SK-N-SH treated with all-trans-retinoic acid at 6 μM for 48 hours (cell line): ENCODE measurements around the gene SH3D19.
A peak's percentile ranks its signal among the peaks of the same experiment; 100 is the strongest.

Source experiments
- ATAC-seq: fragments of 200-7000 bp; cut with Tn5 transposase; 3 replicates; pipeline ENCODE4 v1.9.1; 2020; ENCODE audit warnings: mild to moderate bottlenecking, moderate library complexity
- ARNTL ChIP-seq: fragments of 450-650 bp; formaldehyde crosslinking; IDR thresholded peaks from 2 replicates; pipeline ENCODE4 v1.5.0; 2020; ENCODE audit warnings: low read depth, mild to moderate bottlenecking, moderate library complexity, borderline replicate concordance
- CSDC2 ChIP-seq: fragments of 250-450 bp; sonication (Bioruptor Pico); IDR thresholded peaks from 2 replicates; pipeline ENCODE4 v1.5.0; 2020; ENCODE audit warnings: mild to moderate bottlenecking, moderate library complexity
- CSRNP3 ChIP-seq: fragments of 250-450 bp; sonication (Bioruptor Pico); IDR thresholded peaks from 2 replicates; pipeline ENCODE4 v1.5.1; 2021; ENCODE audit warnings: mild to moderate bottlenecking, moderate library complexity
- ESRRG ChIP-seq: fragments of 250-450 bp; sonication (Bioruptor Pico); IDR thresholded peaks from 2 replicates; pipeline ENCODE4 v1.6.1; 2021; ENCODE audit warnings: mild to moderate bottlenecking
- GLIS3 ChIP-seq: fragments of 250-450 bp; sonication (Bioruptor Pico); IDR thresholded peaks from 2 replicates; pipeline ENCODE4 v1.5.0; 2020; ENCODE audit warnings: mild to moderate bottlenecking, moderate library complexity
- ISL1 ChIP-seq: fragments of 250-450 bp; sonication (Bioruptor Pico); IDR thresholded peaks from 2 replicates; pipeline ENCODE4 v2.1.2; 2022; ENCODE audit warnings: mild to moderate bottlenecking, moderate library complexity
- OSR1 ChIP-seq: fragments of 250-450 bp; sonication (Bioruptor Pico); IDR thresholded peaks from 2 replicates; pipeline ENCODE4 v1.8.0; 2022; ENCODE audit warnings: moderate library complexity, mild to moderate bottlenecking, inconsistent platforms
- PATZ1 ChIP-seq: fragments of 250-450 bp; sonication (Bioruptor Pico); IDR thresholded peaks from 2 replicates; pipeline ENCODE4 v1.8.0; 2020; ENCODE audit warnings: mild to moderate bottlenecking, moderate library complexity, borderline replicate concordance
- POU6F1 ChIP-seq: fragments of 250-450 bp; sonication (Bioruptor Pico); IDR thresholded peaks from 2 replicates; pipeline ENCODE4 v1.8.0; 2021; ENCODE audit warnings: low read depth, mild to moderate bottlenecking, moderate library complexity, borderline replicate concordance
- PPARA ChIP-seq: fragments of 250-450 bp; sonication (Bioruptor Pico); IDR thresholded peaks from 2 replicates; pipeline ENCODE4 v1.5.0; 2020; ENCODE audit warnings: mild to moderate bottlenecking, borderline replicate concordance
- RARB ChIP-seq: fragments of 250-450 bp; sonication (Bioruptor Pico); IDR thresholded peaks from 2 replicates; pipeline ENCODE4 v1.8.0; 2021; ENCODE audit warnings: mild to moderate bottlenecking, moderate library complexity
- SNAI2 ChIP-seq: fragments of 250-450 bp; sonication (Bioruptor Pico); IDR thresholded peaks from 2 replicates; pipeline ENCODE4 v1.5.0; 2020; ENCODE audit warnings: mild to moderate bottlenecking, moderate library complexity
- TCF4 ChIP-seq: fragments of 250-450 bp; sonication (Bioruptor Pico); IDR thresholded peaks from 2 replicates; pipeline ENCODE4 v1.8.0; 2021; ENCODE audit warnings: mild to moderate bottlenecking, moderate library complexity, borderline replicate concordance
- TOX ChIP-seq: fragments of 250-450 bp; sonication (Bioruptor Pico); IDR thresholded peaks from 2 replicates; pipeline ENCODE4 v1.8.0; 2021; ENCODE audit warnings: mild to moderate bottlenecking, moderate library complexity, borderline replicate concordance
- TSHZ2 ChIP-seq: fragments of 250-450 bp; sonication (Bioruptor Pico); IDR thresholded peaks from 2 replicates; pipeline ENCODE4 v1.5.0; 2020; ENCODE audit warnings: mild to moderate bottlenecking, moderate library complexity
- ZC3H10 ChIP-seq: fragments of 250-450 bp; sonication (Bioruptor Pico); IDR thresholded peaks from 2 replicates; pipeline ENCODE4 v1.5.1; 2021; ENCODE audit warnings: mild to moderate bottlenecking, moderate library complexity
- ZNF565 ChIP-seq: fragments of 450-650 bp; formaldehyde crosslinking; conservative IDR thresholded peaks from 2 replicates; pipeline ENCODE4 v1.5.0; 2020; ENCODE audit warnings: low read depth, mild to moderate bottlenecking, moderate library complexity
- ZNF70 ChIP-seq: fragments of 450-650 bp; formaldehyde crosslinking; IDR thresholded peaks from 2 replicates; pipeline ENCODE4 v1.5.0; 2020; ENCODE audit warnings: mild to moderate bottlenecking, moderate library complexity
- ZNF8 ChIP-seq: fragments of 450-650 bp; formaldehyde crosslinking; IDR thresholded peaks from 2 replicates; pipeline ENCODE4 v1.5.0; 2020; ENCODE audit warnings: mild to moderate bottlenecking, moderate library complexity
- TF ChIP-seq, protein P1 (sequence below): fragments of 250-450 bp; sonication (Bioruptor Pico); IDR thresholded peaks from 2 replicates; pipeline ENCODE4 v1.5.1; 2020; ENCODE audit warnings: low read depth, mild to moderate bottlenecking, moderate library complexity

SH3D19 gene

DNA sequence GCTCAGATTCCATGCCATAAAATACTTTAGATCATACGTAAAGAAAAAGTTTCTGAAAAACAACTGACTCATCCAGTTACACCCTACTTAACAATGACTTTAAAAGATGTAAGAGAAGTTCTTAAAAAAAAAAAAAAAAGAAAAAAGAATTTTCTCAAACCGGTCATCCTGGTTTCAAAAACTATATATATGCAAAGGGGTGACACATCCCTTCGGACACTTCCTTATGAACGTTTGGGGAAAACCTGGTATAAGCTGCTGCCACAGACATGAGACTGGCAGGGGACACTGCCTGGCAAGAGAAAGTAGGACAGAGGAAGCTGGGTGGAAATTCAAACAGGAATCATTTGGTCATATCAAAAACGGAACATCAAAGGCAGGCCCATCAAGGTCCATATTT, 129.6 kb downstream of the SH3D19 start:
- peak; percentile 82 for ATAC-seq
- TF ChIP-seq PPARA (no peak), OSR1 (CRISPR knock-in tag) (no peak), SNAI2 (CRISPR knock-in tag) (no peak), TOX (no peak)

DNA sequence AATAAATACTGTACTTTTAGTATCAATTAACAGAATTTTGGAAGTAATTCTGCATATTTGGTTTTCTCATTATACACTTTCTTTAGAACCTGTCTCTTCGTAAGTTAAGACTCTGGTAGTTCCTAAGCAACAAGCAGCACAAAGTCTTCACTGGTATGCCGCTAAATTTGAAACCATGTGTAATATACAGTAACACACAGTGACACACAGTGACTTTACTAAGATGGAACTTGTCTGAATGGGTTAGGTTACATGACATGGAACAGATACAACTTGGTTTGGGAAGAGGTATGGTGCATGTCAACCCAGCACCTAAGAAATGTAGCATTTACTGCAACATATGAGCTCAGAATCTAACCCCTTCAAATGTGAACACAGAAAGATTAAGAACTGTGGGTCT, 132.0 kb downstream of the SH3D19 start:
- ATAC-seq, result no peak
- no peak for TF ChIP-seq OSR1 (CRISPR knock-in tag)
- no peak for TF ChIP-seq CSRNP3
- no peak for TF ChIP-seq SNAI2 (CRISPR knock-in tag)
- TF ChIP-seq ZNF70, result no peak
- no peak for TF ChIP-seq RARB (CRISPR knock-in tag)
- TF ChIP-seq ZC3H10 (CRISPR knock-in tag), result no peak
- TF ChIP-seq ZNF565 (CRISPR knock-in tag), result no peak
- TF ChIP-seq, protein P1, sequence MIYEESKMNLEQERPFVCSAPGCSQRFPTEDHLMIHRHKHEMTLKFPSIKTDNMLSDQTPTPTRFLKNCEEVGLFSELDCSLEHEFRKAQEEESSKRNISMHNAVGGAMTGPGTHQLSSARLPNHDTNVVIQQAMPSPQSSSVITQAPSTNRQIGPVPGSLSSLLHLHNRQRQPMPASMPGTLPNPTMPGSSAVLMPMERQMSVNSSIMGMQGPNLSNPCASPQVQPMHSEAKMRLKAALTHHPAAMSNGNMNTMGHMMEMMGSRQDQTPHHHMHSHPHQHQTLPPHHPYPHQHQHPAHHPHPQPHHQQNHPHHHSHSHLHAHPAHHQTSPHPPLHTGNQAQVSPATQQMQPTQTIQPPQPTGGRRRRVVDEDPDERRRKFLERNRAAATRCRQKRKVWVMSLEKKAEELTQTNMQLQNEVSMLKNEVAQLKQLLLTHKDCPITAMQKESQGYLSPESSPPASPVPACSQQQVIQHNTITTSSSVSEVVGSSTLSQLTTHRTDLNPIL (CRISPR knock-in tag), result no peak
- no peak for TF ChIP-seq POU6F1 (CRISPR knock-in tag)
- TF ChIP-seq ZNF8 (CRISPR knock-in tag), result no peak
- no peak for TF ChIP-seq TCF4 (CRISPR knock-in tag)
- no peak for TF ChIP-seq PATZ1 (CRISPR knock-in tag)
- TF ChIP-seq ESRRG (CRISPR knock-in tag), result no peak
- TF ChIP-seq TSHZ2 (CRISPR knock-in tag), result no peak
- no peak for TF ChIP-seq ISL1 (CRISPR knock-in tag)

DNA sequence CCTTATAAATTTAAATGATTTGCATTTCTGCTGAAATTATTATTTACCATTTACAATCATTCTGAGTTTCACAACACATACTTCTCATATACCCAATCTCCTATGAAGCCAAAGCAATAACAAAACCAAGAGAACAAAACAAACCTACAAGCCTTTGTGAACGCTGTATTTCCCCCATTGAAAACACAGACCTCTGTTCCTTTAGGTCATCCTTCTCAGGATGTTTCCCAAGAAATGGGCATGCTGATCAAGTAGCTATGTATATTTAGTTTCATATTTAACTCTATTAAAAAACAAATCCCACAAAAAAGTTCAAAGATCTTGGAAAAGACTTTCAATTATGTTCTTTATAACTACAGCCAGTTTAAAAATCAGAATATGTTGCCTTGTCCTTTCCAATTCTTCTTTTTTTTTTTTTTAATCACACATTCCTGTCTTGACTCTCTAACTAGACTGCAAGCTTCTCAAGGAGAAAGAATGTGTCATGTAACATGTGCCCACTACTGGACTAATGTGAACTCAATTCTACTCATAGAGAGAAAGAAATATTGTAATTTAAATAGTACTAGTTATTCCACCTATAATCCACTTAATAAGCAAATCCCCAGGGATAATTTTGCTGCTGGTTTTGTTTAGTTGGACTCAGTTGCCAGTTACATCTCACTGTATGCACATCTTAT, 132.7 kb downstream of the SH3D19 start:
- TF ChIP-seq POU6F1 (CRISPR knock-in tag), result no peak
- TF ChIP-seq SNAI2 (CRISPR knock-in tag), result no peak
- no peak for TF ChIP-seq GLIS3
- no peak for TF ChIP-seq PATZ1 (CRISPR knock-in tag)
- TF ChIP-seq RARB (CRISPR knock-in tag), result no peak
- no peak for TF ChIP-seq ISL1 (CRISPR knock-in tag)
- no peak for TF ChIP-seq CSDC2 (CRISPR knock-in tag)
- no peak for TF ChIP-seq TSHZ2 (CRISPR knock-in tag)
- TF ChIP-seq ZNF70, result no peak
- no peak for TF ChIP-seq ESRRG (CRISPR knock-in tag)
- no peak for TF ChIP-seq TOX
- no peak for TF ChIP-seq PPARA
- no peak for TF ChIP-seq ZNF8 (CRISPR knock-in tag)
- no peak for TF ChIP-seq OSR1 (CRISPR knock-in tag)
- TF ChIP-seq ZNF565 (CRISPR knock-in tag), result no peak
- no peak for TF ChIP-seq ARNTL (CRISPR knock-in tag)
- no peak for TF ChIP-seq ZC3H10 (CRISPR knock-in tag)
- TF ChIP-seq, all 23 proteins: peak for 0
- ATAC-seq, result no peak
